ENCODE results near the gene PALB2. TPM values are rescaled to one million over a fixed set of nuclear protein-coding genes. Genes with fewer than 3 reads are reported as not detected.

Gene PALB2
- total and polyA plus RNA-seq, 2 of the 13 experiments (the other 11 are each of a cell fraction or from before 2014, with no cell fraction given) = 12.1 to 40.9 TPM

- TF ChIP-seq MXD4 (CRISPR knock-in tag; IDR thresholded peaks at IDR 0.05) (peak; percentile 97), HNRNPH1 (optimal IDR thresholded peaks at IDR 0.05; ENCODE audit: low read depth, low read length) (no peak), ZNF501 (CRISPR knock-in tag; IDR thresholded peaks at IDR 0.05) (peak; percentile 97), RBM39 (IDR thresholded peaks at IDR 0.05; ENCODE audit: low read depth, low read length, poor library complexity, severe bottlenecking) (peak; percentile 100), AGO2 (optimal IDR thresholded peaks at IDR 0.05; ENCODE audit: low read depth, low read length) (peak; percentile 92), SKIL (CRISPR knock-in tag; IDR thresholded peaks at IDR 0.05; ENCODE audit: borderline replicate concordance) (peak; percentile 39; the same call in 1 of the 2 replicates), ZNF451 (CRISPR knock-in tag; IDR thresholded peaks at IDR 0.05) (0 out of 2 replicates have a peak, but pooled peaks have one; percentile 59), DRAP1 (CRISPR knock-in tag; IDR thresholded peaks at IDR 0.05) (peak; percentile 86), NPAS2 (CRISPR knock-in tag; IDR thresholded peaks at IDR 0.05; ENCODE audit: borderline replicate concordance) (no peak)
- TF ChIP-seq, protein P1, sequence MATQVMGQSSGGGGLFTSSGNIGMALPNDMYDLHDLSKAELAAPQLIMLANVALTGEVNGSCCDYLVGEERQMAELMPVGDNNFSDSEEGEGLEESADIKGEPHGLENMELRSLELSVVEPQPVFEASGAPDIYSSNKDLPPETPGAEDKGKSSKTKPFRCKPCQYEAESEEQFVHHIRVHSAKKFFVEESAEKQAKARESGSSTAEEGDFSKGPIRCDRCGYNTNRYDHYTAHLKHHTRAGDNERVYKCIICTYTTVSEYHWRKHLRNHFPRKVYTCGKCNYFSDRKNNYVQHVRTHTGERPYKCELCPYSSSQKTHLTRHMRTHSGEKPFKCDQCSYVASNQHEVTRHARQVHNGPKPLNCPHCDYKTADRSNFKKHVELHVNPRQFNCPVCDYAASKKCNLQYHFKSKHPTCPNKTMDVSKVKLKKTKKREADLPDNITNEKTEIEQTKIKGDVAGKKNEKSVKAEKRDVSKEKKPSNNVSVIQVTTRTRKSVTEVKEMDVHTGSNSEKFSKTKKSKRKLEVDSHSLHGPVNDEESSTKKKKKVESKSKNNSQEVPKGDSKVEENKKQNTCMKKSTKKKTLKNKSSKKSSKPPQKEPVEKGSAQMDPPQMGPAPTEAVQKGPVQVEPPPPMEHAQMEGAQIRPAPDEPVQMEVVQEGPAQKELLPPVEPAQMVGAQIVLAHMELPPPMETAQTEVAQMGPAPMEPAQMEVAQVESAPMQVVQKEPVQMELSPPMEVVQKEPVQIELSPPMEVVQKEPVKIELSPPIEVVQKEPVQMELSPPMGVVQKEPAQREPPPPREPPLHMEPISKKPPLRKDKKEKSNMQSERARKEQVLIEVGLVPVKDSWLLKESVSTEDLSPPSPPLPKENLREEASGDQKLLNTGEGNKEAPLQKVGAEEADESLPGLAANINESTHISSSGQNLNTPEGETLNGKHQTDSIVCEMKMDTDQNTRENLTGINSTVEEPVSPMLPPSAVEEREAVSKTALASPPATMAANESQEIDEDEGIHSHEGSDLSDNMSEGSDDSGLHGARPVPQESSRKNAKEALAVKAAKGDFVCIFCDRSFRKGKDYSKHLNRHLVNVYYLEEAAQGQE (IDR thresholded peaks at IDR 0.05; ENCODE audit: borderline replicate concordance in 1 of 2, low read depth in 1 of 2, low read length in 2 of 2) = peak in 1 of 2 experiments; percentile 44; a peak in 2 of 4 replicates
- TF ChIP-seq, protein P2, sequence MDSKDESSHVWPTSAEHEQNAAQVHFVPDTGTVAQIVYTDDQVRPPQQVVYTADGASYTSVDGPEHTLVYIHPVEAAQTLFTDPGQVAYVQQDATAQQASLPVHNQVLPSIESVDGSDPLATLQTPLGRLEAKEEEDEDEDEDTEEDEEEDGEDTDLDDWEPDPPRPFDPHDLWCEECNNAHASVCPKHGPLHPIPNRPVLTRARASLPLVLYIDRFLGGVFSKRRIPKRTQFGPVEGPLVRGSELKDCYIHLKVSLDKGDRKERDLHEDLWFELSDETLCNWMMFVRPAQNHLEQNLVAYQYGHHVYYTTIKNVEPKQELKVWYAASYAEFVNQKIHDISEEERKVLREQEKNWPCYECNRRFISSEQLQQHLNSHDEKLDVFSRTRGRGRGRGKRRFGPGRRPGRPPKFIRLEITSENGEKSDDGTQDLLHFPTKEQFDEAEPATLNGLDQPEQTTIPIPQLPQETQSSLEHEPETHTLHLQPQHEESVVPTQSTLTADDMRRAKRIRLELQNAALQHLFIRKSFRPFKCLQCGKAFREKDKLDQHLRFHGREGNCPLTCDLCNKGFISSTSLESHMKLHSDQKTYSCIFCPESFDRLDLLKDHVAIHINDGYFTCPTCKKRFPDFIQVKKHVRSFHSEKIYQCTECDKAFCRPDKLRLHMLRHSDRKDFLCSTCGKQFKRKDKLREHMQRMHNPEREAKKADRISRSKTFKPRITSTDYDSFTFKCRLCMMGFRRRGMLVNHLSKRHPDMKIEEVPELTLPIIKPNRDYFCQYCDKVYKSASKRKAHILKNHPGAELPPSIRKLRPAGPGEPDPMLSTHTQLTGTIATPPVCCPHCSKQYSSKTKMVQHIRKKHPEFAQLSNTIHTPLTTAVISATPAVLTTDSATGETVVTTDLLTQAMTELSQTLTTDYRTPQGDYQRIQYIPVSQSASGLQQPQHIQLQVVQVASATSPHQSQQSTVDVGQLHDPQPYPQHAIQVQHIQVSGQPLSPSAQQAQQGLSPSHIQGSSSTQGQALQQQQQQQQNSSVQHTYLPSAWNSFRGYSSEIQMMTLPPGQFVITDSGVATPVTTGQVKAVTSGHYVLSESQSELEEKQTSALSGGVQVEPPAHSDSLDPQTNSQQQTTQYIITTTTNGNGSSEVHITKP (CRISPR knock-in tag; IDR thresholded peaks at IDR 0.05; ENCODE audit: low read depth) = 0 out of 2 replicates have a peak, but pooled peaks have one; percentile 64
- TF ChIP-seq, protein P3, sequence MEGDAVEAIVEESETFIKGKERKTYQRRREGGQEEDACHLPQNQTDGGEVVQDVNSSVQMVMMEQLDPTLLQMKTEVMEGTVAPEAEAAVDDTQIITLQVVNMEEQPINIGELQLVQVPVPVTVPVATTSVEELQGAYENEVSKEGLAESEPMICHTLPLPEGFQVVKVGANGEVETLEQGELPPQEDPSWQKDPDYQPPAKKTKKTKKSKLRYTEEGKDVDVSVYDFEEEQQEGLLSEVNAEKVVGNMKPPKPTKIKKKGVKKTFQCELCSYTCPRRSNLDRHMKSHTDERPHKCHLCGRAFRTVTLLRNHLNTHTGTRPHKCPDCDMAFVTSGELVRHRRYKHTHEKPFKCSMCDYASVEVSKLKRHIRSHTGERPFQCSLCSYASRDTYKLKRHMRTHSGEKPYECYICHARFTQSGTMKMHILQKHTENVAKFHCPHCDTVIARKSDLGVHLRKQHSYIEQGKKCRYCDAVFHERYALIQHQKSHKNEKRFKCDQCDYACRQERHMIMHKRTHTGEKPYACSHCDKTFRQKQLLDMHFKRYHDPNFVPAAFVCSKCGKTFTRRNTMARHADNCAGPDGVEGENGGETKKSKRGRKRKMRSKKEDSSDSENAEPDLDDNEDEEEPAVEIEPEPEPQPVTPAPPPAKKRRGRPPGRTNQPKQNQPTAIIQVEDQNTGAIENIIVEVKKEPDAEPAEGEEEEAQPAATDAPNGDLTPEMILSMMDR (CRISPR knock-in tag; IDR thresholded peaks at IDR 0.05) = peak; percentile 31
- TF ChIP-seq, protein P4, sequence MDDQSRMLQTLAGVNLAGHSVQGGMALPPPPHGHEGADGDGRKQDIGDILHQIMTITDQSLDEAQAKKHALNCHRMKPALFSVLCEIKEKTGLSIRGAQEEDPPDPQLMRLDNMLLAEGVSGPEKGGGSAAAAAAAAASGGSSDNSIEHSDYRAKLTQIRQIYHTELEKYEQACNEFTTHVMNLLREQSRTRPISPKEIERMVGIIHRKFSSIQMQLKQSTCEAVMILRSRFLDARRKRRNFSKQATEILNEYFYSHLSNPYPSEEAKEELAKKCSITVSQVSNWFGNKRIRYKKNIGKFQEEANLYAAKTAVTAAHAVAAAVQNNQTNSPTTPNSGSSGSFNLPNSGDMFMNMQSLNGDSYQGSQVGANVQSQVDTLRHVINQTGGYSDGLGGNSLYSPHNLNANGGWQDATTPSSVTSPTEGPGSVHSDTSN (CRISPR knock-in tag; IDR thresholded peaks at IDR 0.05; ENCODE audit: borderline replicate concordance) = peak; percentile 86; the same call in 1 of the 2 replicates
Observed at GRCh38 chr16:23640931-23641765, at the start of gene PALB2, which contains the start of gene DCTN5 (continued).

Measured in HepG2 (cell line).